Inferior parietal cortex (tissue), 1 donor: ENCODE results near the gene PLA2G3.
"Not testable (repeated sequence)": the region's sequence is repeated elsewhere in the genome, so short reads cannot be mapped to it uniquely, and the experiment has no call there.

Experiments used
- DNase-seq: peaks from one replicate; pipeline ENCODE4 v3.0.0-alpha.2; 2016; ENCODE audit errors: extremely low spot score

The PLA2G3 gene

GRCh38 chr22:31123292-31123602 is 17.1 kb downstream of the PLA2G3 start:
- DNase-seq, result no peak

- peak; percentile 51 for DNase-seq
Measured at GRCh38 chr22:31122532-31123291, 17.6 kb downstream of the PLA2G3 start, which contains the start of gene INPP5J. TSS of gene INPP5J (plus strand) at chr22:31122966. CDS start at chr22:31123015, 49 bp downstream.

GRCh38 chr22:31122196-31122531 is 18.1 kb downstream of the PLA2G3 start:
- DNase-seq, result no peak

GRCh38 chr22:31121403-31121802 is 18.9 kb downstream of the PLA2G3 start:
- no peak for DNase-seq

GRCh38 chr22:31120642-31121041 is 19.7 kb downstream of the PLA2G3 start:
- no peak for DNase-seq

DNA sequence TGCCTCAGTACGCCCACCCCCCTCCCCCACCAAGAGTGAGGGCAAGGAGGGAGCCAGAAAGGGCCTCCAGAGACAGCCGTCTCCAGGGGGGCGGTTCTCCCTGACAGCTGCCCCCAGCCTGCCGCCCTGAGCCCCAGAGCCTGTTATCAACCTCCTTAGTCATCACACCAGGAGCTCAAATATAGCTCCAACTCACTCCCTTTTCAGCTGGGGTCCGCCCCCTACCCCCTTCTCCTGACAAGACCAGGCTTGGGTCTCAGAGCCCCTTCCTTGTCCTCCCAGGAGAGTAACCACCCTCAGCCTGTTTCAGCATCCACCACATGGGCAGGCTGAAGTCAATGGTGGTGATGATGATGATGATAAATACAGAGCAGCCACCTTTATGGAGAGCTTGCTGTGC is 20.1 kb downstream of the PLA2G3 start:
- no peak for DNase-seq

DNA sequence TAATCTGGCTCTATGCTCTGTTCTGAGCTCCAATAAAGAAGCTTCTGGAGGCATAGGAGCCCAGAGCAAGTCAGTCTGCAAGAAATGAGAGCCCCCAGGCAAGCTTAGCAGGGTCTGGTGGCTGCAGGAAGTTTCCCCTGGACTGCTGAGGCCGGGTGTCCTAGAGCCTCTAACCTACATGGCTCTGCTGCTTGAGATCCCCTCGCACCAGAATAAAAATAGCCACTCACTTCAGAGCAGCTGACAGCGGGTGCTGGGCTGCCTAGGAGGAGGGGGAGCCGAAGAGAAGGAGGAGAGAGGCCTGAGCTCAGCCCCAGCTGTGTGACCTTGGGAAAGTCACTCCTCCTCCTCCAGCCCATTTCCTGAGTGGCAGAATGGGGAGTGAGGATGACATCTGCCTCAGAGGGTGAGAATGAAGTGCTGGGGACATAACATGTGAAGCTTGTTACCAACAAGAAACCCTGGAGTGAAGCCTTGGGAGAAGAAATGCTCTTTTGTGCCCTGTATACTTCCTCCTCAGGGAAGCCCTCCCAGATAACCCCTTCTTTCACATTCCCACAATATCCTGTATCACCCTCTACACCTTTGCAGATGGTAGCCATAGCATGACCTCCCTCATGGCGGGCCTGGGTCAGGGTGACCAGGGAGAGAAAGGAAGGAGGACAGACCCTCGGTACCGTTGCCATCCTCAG is 21.1 kb downstream of the PLA2G3 start:
- no peak for DNase-seq

- DNase-seq, result no peak
Measured at GRCh38 chr22:31118046-31118820, 22.1 kb downstream of the PLA2G3 start.

- DNase-seq, result not testable (repeated sequence)
Measured at GRCh38 chr22:31112547-31113091, 27.7 kb downstream of the PLA2G3 start.

DNA sequence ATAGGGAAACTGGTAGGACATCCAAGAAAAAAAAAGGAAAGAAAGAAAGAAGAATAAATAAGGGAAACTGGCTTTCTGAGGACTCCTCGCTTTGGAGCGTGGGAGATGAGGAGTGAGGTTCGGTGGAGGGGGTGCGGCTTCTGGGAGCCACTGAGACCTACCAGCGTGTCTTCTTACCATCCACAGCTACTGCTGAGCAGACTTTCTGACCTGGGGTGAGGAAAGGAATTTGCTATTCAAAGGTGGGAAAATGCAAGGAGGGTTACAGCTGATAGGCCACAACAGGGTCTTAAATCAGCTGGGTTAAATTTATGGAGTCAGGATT is 32.5 kb downstream of the PLA2G3 start:
- DNase-seq, result no peak

DNA sequence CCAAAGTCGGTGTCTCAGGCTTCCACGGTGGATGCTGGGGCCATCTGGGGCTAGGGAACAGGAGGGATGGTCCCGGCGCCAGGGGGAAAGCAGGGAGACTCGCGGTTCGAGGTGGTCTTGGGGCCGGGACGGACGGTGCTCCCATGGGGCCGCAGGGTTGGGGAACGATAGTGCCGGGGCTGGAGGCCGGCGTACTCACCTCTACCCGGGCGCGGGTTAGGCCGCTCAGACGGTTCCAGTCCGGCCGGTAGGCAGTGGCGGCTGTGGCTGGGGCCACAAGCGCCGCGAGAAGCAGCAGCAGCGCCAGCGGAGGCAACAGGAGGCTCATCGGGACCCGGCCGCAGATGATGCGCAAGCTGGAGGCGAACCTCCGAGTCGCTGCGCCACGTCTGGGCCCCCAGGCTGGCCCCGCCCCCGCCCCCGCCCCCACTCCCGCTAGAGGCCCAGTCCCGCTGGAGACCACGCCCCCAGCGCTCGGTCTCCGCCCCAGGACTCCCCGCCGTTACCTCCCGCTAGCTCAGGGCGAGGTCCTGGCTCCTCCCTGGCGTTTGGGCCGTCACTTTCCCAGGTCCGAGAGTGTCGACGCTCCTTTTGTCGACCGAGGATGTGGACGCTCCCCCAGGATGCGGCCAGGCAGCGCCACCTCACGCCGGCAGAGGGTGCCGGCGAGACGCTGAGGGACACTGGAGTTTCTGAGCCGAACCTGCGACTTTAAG is 33.0 kb downstream of the PLA2G3 start, which contains the start of gene SELENOM:
TSS of gene SELENOM (minus strand) at position 391 of the 716 bp plus-strand sequence. CDS start at position 328, 63 bp downstream.
- peak; percentile 92 for DNase-seq

- DNase-seq, result no peak
Measured at GRCh38 chr22:31106731-31107177, 33.6 kb downstream of the PLA2G3 start.

GRCh38 chr22:31106001-31106571 is 34.2 kb downstream of the PLA2G3 start:
- DNase-seq, result no peak

- DNase-seq, result no peak
Measured at GRCh38 chr22:31105282-31105929, 34.9 kb downstream of the PLA2G3 start.

DNA sequence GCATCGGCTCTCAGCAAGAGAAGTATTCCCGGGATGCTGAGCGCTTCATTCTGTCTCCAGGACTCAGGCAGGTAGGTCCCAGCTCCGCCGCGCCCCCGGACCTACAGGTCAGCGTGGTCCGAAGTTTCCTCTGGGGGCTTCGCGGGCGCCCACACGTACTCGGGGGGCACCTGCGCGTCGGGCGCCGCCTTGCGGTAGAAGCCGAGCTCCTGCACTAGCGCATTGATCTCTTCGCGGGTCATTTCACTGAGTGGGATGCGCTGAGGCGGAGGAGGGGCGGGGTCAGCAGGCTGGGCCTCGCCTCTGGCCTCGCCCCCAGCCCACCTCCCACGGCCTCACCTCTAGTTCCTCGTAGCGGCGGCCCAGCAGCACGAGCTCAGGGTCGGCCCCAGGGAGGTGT is 35.4 kb downstream of the PLA2G3 start:
- DNase-seq, result no peak

DNA sequence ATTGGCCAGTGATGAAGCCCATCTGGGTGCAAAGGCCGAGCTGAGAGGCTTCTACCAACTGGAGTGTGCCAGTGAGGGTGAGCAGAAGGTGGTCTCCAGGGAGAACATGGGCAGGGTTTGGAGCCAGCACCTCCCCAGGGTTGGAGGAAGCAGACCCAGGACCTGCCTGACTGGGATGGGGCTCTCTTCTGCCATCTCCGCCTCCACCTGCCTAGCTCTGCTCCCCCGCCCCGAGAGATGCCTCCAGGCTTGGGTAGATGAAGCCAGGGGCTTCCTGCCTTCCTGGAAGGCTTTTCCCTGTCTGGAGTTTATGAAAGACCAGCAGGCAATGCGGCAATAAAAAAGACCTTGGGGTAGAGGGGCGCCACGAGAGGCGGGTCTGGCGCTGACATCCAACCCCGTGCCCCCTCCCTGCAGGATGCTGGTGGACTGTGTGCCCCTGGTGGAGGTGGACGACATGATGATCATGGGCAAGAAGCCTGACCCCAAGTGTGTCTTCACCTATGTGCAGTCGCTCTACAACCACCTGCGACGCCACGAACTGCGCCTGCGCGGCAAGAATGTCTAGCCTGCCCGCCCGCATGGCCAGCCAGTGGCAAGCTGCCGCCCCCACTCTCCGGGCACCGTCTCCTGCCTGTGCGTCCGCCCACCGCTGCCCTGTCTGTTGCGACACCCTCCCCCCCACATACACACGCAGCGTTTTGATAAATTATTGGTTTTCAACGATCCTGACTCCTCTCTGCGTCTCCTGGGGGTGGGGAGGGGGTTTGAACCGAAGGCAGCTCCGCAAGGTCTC is 36.2 kb downstream of the PLA2G3 start:
- DNase-seq, result no peak

- no peak for DNase-seq
Measured at GRCh38 chr22:31103111-31103510, 37.2 kb downstream of the PLA2G3 start.

DNA sequence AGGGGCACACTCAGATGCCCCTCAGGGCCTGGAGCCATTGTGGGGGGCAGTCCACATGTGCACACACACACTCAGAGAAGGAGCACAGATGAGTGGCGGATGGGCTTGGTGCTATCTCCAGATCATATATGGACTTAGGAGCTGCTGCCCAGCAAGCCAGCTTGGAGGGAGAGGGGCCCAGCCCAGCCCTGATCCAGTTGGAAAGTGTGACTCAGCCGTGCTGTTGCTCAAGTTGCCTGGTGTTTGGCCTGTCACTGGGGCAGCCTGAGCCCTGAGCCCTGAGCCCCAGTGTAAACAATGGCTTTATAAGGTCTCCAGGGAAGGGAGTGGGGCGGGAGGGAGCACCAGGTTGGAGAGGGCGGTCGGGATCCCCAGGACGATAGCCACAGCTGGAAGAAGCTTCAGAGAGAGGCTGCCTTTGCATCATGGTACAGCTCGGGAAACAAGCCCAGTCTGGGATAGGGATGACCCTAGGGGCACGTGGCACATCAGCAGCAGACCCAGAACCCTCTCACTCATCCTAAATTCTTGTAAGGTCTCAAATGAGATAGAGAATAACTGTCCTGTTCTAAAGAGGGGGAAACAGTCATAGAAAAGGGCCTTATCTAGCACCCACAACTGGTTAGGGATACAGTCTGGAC is 37.7 kb downstream of the PLA2G3 start:
- no peak for DNase-seq

DNA sequence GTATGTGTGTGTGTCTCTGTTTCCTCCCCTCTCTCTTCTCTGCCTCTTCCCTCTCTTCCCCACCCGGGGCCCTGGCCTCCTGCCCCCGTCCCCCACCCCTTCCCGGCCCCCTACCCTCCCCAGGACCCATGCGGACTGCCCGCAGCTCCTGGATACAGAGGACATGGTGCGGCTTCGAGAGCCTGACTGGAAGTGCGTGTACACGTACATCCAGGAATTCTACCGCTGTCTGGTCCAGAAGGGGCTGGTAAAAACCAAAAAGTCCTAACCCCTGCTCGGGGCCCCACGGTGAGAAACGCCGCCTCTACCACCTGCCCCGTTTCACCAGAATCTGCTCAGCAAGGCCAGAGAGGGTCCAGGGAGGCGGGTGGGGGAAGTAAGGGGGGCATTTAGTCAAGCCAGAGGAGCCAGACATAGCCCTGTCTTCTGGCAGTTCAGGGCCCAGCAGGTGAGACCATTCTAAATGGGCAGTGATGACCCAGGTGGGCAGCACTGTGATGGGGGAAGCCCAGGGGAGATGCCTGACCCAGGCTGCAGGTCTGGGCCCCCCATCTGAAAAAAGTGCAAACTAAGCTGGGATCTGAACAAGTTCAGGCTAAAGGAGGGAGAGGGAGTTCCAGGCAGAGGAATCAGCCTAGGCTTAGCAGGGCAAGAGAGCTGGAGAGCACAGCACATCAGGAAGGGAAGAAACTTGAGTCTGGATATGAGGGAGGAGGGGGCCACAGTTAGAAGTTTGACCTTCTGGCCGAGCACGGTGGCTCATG is 39.4 kb downstream of the PLA2G3 start:
- DNase-seq, result no peak
